OCI-LY1 (cell line): Measurements from ENCODE around the gene CDH13.

Experiments used
- EZH2 ChIP-seq: fragments of 200-600 bp; sonication (generic), shearing (Covaris generic); IDR thresholded peaks from 2 replicates; pipeline ENCODE4 v1.8.0; 2017; ENCODE audit warnings: borderline replicate concordance, mixed run types, mild to moderate bottlenecking, antibody characterized with exemption, low read length, moderate library complexity, mixed read lengths
- TF ChIP-seq, protein P1 (sequence below): fragments of 200-600 bp; sonication (generic), shearing (Covaris generic); IDR thresholded peaks from 2 replicates; pipeline ENCODE4 v1.5.1; 2017; ENCODE audit warnings: mild to moderate bottlenecking, antibody characterized with exemption, low read length, moderate library complexity, mixed read lengths

DNA sequence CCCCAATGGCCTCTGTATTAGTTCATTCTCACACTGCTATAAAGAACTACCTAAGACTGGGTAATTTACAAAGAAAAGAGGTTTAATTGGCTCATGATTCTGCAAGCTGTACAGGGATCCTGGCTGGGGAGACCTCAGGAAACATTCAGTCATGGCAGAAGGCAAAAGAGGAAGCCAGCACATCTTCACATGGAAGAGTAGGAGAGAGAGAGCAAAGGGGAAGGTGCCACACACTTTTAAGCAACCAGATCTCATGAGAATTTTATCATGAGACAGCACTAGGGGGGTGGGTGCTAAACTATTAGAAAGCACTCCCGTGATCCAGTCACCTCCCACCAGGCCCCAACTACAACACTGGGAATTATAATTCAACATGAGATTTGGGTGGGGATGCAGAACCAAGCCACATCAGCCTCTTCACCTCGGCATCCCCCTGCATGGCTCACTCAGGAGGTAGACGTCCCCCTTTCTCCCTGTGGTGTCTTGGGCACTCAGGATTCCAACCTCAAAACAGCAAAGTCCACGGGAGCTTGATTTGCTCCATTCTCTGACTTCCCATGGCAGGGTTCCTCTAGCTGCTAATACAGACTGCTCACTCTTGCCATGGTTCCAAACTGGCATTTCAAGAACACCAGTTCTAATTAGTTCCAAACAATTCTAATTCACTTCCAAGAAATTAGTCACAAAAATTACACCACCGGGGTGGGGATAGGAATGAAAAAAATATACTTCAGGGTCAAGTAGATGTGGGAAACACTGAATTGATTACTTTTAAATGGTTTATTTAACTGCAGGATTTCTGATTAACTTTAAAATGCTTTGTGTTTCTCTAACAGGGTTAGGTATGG, 977.2 kb downstream of the CDH13 start:
- TF ChIP-seq, protein P1, sequence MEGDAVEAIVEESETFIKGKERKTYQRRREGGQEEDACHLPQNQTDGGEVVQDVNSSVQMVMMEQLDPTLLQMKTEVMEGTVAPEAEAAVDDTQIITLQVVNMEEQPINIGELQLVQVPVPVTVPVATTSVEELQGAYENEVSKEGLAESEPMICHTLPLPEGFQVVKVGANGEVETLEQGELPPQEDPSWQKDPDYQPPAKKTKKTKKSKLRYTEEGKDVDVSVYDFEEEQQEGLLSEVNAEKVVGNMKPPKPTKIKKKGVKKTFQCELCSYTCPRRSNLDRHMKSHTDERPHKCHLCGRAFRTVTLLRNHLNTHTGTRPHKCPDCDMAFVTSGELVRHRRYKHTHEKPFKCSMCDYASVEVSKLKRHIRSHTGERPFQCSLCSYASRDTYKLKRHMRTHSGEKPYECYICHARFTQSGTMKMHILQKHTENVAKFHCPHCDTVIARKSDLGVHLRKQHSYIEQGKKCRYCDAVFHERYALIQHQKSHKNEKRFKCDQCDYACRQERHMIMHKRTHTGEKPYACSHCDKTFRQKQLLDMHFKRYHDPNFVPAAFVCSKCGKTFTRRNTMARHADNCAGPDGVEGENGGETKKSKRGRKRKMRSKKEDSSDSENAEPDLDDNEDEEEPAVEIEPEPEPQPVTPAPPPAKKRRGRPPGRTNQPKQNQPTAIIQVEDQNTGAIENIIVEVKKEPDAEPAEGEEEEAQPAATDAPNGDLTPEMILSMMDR = no peak
- TF ChIP-seq EZH2 = no peak
